ENCODE data around the gene MAST3.

The MAST3 gene

GRCh38 chr19:18058208-18059009, 39.2 kb upstream of the MAST3 start:
- Histone ChIP-seq H3K4me1 (ENCODE audit: control extremely low read depth in 1 of 4, control insufficient read depth in 4 of 4, insufficient read depth in 4 of 4, low read length in 3 of 4) (peaks cover 0 to 23% (median 12%) of the 10 kb centered on the region in 4 experiments), H3K27me3 (replicated peaks in 2 of 5; ENCODE audit: control insufficient read depth in 4 of 5, insufficient read depth in 5 of 5, low read length in 4 of 5) (no peaks in the 10 kb centered on the region), H3K4me3 (ENCODE audit: control insufficient read depth in 1 of 7, extremely low read depth in 1 of 7, insufficient read depth in 4 of 7, low read depth in 2 of 7, low read length in 6 of 7) (peak overlapping the region in 6 of 7 experiments; percentile 29 to 73 (median 54)), H3K27ac (ENCODE audit: insufficient read depth in 1 of 2, low read depth in 1 of 2, low read length in 2 of 2, poor library complexity in 1 of 2, severe bottlenecking in 2 of 2) (no peak overlapping the region), H3K36me3 (ENCODE audit: control insufficient read depth in 4 of 4, insufficient read depth in 4 of 4, low read length in 3 of 4) (no peaks in the 10 kb centered on the region), H3K9me3 (ENCODE audit: control extremely low read depth in 1 of 5, control insufficient read depth in 4 of 5, insufficient read depth in 2 of 5, low read depth in 1 of 5, low read length in 4 of 5) (no peaks in the 10 kb centered on the region)
- CTCF ChIA-PET, result interaction anchor here (0.7 to 11.5 kb wide), 19 partner anchors 9 to 120 kb away, joined by 3 to 197 read pairs (median 4); partner anchors contain the start of gene ARRDC2
- POLR2A ChIA-PET, result interaction anchor here (0.7 to 4.6 kb wide), 7 partner anchors 27 to 52 kb away, joined by 3 to 32 read pairs (median 3); partner anchors contain the start of gene ARRDC2
- 2% methylated on average over 22 of the region's 34 CpGs for WGBS (ENCODE audit: insufficient coverage)
- peak; percentile 85 to 92 (median 91) for DNase-seq

- 78% methylated on average over 8 of the region's 8 CpGs for WGBS (ENCODE audit: insufficient coverage)
- H3K27me3 ChIP-seq (replicated peaks in 2 of 5; ENCODE audit: control insufficient read depth in 4 of 5, insufficient read depth in 5 of 5, low read length in 4 of 5), result no peaks in the 10 kb centered on the region
- H3K4me3 ChIP-seq (ENCODE audit: control insufficient read depth in 1 of 7, extremely low read depth in 1 of 7, insufficient read depth in 4 of 7, low read depth in 2 of 7, low read length in 6 of 7), result no peak overlapping the region
- peaks cover 0 to 15% (median 12%) of the 10 kb centered on the region in 4 experiments for H3K4me1 ChIP-seq (ENCODE audit: control extremely low read depth in 1 of 4, control insufficient read depth in 4 of 4, insufficient read depth in 4 of 4, low read length in 3 of 4)
- H3K27ac ChIP-seq (ENCODE audit: insufficient read depth in 1 of 2, low read depth in 1 of 2, low read length in 2 of 2, poor library complexity in 1 of 2, severe bottlenecking in 2 of 2), result no peak overlapping the region
- DNase-seq, result no peak
- no peaks in the 10 kb centered on the region for H3K9me3 ChIP-seq (ENCODE audit: control extremely low read depth in 1 of 5, control insufficient read depth in 4 of 5, insufficient read depth in 2 of 5, low read depth in 1 of 5, low read length in 4 of 5)
- CTCF ChIA-PET, result interaction anchor here (0.7 to 11.5 kb wide), 12 partner anchors 10 to 121 kb away, joined by 3 to 197 read pairs (median 4); partner anchors contain the start of gene ARRDC2
- no peaks in the 10 kb centered on the region for H3K36me3 ChIP-seq (ENCODE audit: control insufficient read depth in 4 of 4, insufficient read depth in 4 of 4, low read length in 3 of 4)
- POLR2A ChIA-PET, result interaction anchor here (0.8 to 4.6 kb wide), 3 partner anchors 45 to 53 kb away, joined by 3 to 32 read pairs (median 4); partner anchors contain the start of gene ARRDC2
Measured at GRCh38 chr19:18059297-18059696, 38.3 kb upstream of the MAST3 start.

- ChIA-PET POLR2A (interaction anchor here (0.8 to 4.6 kb wide), 2 partner anchors 46 to 51 kb away, joined by 3 to 32 read pairs; partner anchors contain the start of gene ARRDC2), CTCF (interaction anchor here (0.6 to 11.5 kb wide), 10 partner anchors 11 to 530 kb away, joined by 3 to 197 read pairs (median 4); partner anchors contain the start of gene ARRDC2)
- Histone ChIP-seq H3K27ac (ENCODE audit: insufficient read depth in 1 of 2, low read depth in 1 of 2, low read length in 2 of 2, poor library complexity in 1 of 2, severe bottlenecking in 2 of 2) (no peak overlapping the region), H3K9me3 (ENCODE audit: control extremely low read depth in 1 of 5, control insufficient read depth in 4 of 5, insufficient read depth in 2 of 5, low read depth in 1 of 5, low read length in 4 of 5) (no peaks in the 10 kb centered on the region), H3K4me1 (ENCODE audit: control extremely low read depth in 1 of 4, control insufficient read depth in 4 of 4, insufficient read depth in 4 of 4, low read length in 3 of 4) (peaks cover 0 to 15% (median 12%) of the 10 kb centered on the region in 4 experiments), H3K36me3 (ENCODE audit: control insufficient read depth in 4 of 4, insufficient read depth in 4 of 4, low read length in 3 of 4) (no peaks in the 10 kb centered on the region), H3K27me3 (replicated peaks in 2 of 5; ENCODE audit: control insufficient read depth in 4 of 5, insufficient read depth in 5 of 5, low read length in 4 of 5) (no peaks in the 10 kb centered on the region), H3K4me3 (ENCODE audit: control insufficient read depth in 1 of 7, extremely low read depth in 1 of 7, insufficient read depth in 4 of 7, low read depth in 2 of 7, low read length in 6 of 7) (no peak overlapping the region)
- DNase-seq, result no peak
- WGBS (ENCODE audit: insufficient coverage), result 97% methylated on average over 4 of the region's 5 CpGs
Measured at GRCh38 chr19:18059902-18060301, 37.7 kb upstream of the MAST3 start.

GRCh38 chr19:18060472-18060871, 37.1 kb upstream of the MAST3 start:
- 91% methylated on average over 6 of the region's 6 CpGs for WGBS (ENCODE audit: insufficient coverage)
- no peak for DNase-seq
- ChIA-PET CTCF (interaction anchor here (0.7 to 11.5 kb wide), 8 partner anchors 11 to 108 kb away, joined by 3 to 197 read pairs (median 6); partner anchors contain the start of gene ARRDC2), POLR2A (interaction anchor here (4.6 kb wide), 1 partner anchor 52 kb away, joined by 32 read pairs; the partner anchor contains the start of gene ARRDC2)
- Histone ChIP-seq H3K9me3 (ENCODE audit: control extremely low read depth in 1 of 5, control insufficient read depth in 4 of 5, insufficient read depth in 2 of 5, low read depth in 1 of 5, low read length in 4 of 5) (no peaks in the 10 kb centered on the region), H3K36me3 (ENCODE audit: control insufficient read depth in 4 of 4, insufficient read depth in 4 of 4, low read length in 3 of 4) (no peaks in the 10 kb centered on the region), H3K27ac (ENCODE audit: insufficient read depth in 1 of 2, low read depth in 1 of 2, low read length in 2 of 2, poor library complexity in 1 of 2, severe bottlenecking in 2 of 2) (no peak overlapping the region), H3K4me3 (ENCODE audit: control insufficient read depth in 1 of 7, extremely low read depth in 1 of 7, insufficient read depth in 4 of 7, low read depth in 2 of 7, low read length in 6 of 7) (no peak overlapping the region), H3K27me3 (replicated peaks in 2 of 5; ENCODE audit: control insufficient read depth in 4 of 5, insufficient read depth in 5 of 5, low read length in 4 of 5) (no peaks in the 10 kb centered on the region), H3K4me1 (ENCODE audit: control extremely low read depth in 1 of 4, control insufficient read depth in 4 of 4, insufficient read depth in 4 of 4, low read length in 3 of 4) (peaks cover 0 to 15% (median 12%) of the 10 kb centered on the region in 4 experiments)

DNA sequence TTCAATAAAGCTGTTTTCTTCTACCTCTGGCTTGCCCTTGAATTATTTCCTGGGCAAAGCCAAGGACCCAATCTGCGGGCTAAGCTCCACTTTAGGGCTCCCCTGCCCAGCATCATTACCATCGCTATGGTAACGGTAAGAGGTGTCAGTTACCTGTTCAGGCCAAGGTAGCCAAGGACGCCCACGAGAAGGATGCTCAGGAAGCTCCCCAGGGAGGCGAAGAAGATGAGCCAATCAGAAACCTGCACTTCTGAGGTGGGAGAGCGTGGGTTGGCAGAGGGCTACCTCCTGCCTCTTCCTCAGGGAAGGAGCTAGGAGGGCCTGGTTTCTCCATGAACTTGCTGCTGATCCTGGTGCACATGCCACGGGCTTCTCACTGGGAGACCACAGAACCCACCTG, 35.5 kb upstream of the MAST3 start:
- H3K27ac ChIP-seq (ENCODE audit: insufficient read depth in 1 of 2, low read depth in 1 of 2, low read length in 2 of 2, poor library complexity in 1 of 2, severe bottlenecking in 2 of 2), result no peak overlapping the region
- WGBS (ENCODE audit: insufficient coverage), result 94% methylated on average over 8 of the region's 8 CpGs
- H3K4me1 ChIP-seq (ENCODE audit: control extremely low read depth in 1 of 4, control insufficient read depth in 4 of 4, insufficient read depth in 4 of 4, low read length in 3 of 4), result peaks cover 0 to 15% (median 12%) of the 10 kb centered on the region in 4 experiments
- no peaks in the 10 kb centered on the region for H3K27me3 ChIP-seq (replicated peaks in 2 of 5; ENCODE audit: control insufficient read depth in 4 of 5, insufficient read depth in 5 of 5, low read length in 4 of 5)
- CTCF ChIA-PET, result interaction anchor here (1.0 to 11.5 kb wide), 10 partner anchors 9 to 106 kb away, joined by 3 to 197 read pairs (median 6); partner anchors contain the start of gene ARRDC2
- POLR2A ChIA-PET, result interaction anchor here (0.7 kb wide), 1 partner anchor 16 kb away, joined by 3 read pairs; no protein-coding TSS in a partner anchor
- no peaks in the 10 kb centered on the region for H3K36me3 ChIP-seq (ENCODE audit: control insufficient read depth in 4 of 4, insufficient read depth in 4 of 4, low read length in 3 of 4)
- H3K4me3 ChIP-seq (ENCODE audit: control insufficient read depth in 1 of 7, extremely low read depth in 1 of 7, insufficient read depth in 4 of 7, low read depth in 2 of 7, low read length in 6 of 7), result no peak overlapping the region
- no peak for DNase-seq
- H3K9me3 ChIP-seq (ENCODE audit: control extremely low read depth in 1 of 5, control insufficient read depth in 4 of 5, insufficient read depth in 2 of 5, low read depth in 1 of 5, low read length in 4 of 5), result no peaks in the 10 kb centered on the region

- no peaks in the 10 kb centered on the region for H3K36me3 ChIP-seq (ENCODE audit: control insufficient read depth in 4 of 4, insufficient read depth in 4 of 4, low read length in 3 of 4)
- H3K4me1 ChIP-seq (ENCODE audit: control extremely low read depth in 1 of 4, control insufficient read depth in 4 of 4, insufficient read depth in 4 of 4, low read length in 3 of 4), result peaks cover 0 to 4% (median 4%) of the 10 kb centered on the region in 4 experiments
- WGBS (ENCODE audit: insufficient coverage), result 93% methylated on average over 3 of the region's 5 CpGs
- no peaks in the 10 kb centered on the region for H3K27me3 ChIP-seq (replicated peaks in 2 of 5; ENCODE audit: control insufficient read depth in 4 of 5, insufficient read depth in 5 of 5, low read length in 4 of 5)
- H3K9me3 ChIP-seq (ENCODE audit: control extremely low read depth in 1 of 5, control insufficient read depth in 4 of 5, insufficient read depth in 2 of 5, low read depth in 1 of 5, low read length in 4 of 5), result no peaks in the 10 kb centered on the region
- peak in 1 of 3 donors; percentile 55 for DNase-seq
- ChIA-PET CTCF (interaction anchor here (0.7 to 11.5 kb wide), 5 partner anchors 9 to 197 kb away, joined by 3 to 197 read pairs (median 3); partner anchors contain the start of genes ARRDC2 and MAST3), POLR2A (interaction anchor here (0.5 kb wide), 1 partner anchor 146 kb away, joined by 5 read pairs; no protein-coding TSS in a partner anchor)
- H3K4me3 ChIP-seq (ENCODE audit: control insufficient read depth in 1 of 7, extremely low read depth in 1 of 7, insufficient read depth in 4 of 7, low read depth in 2 of 7, low read length in 6 of 7), result no peak overlapping the region
- H3K27ac ChIP-seq (ENCODE audit: insufficient read depth in 1 of 2, low read depth in 1 of 2, low read length in 2 of 2, poor library complexity in 1 of 2, severe bottlenecking in 2 of 2), result no peak overlapping the region
Measured at GRCh38 chr19:18063463-18063862, 34.1 kb upstream of the MAST3 start.
